ENCODE results near the gene TRPM4. TPM values are rescaled to one million over a fixed set of nuclear protein-coding genes. Genes with fewer than 3 reads are reported as not detected.

Gene TRPM4
- polyA plus RNA-seq, 1 experiment: 17.6 TPM

- no peak within 1 kb of the TSS for H3K4me3 ChIP-seq (ENCODE audit: low read depth, low read length)
- H3K36me3 ChIP-seq (ENCODE audit: control insufficient read depth, insufficient read depth, low read length): no peaks in the 10 kb centered on the region
- TF ChIP-seq CTCF (IDR thresholded peaks at IDR 0.05; ENCODE audit: insufficient read depth, low read depth, low read length): no peak
- no peak for DNase-seq (ENCODE audit: low read depth)
- ChIA-PET CTCF (interaction anchor here (0.9 to 1.9 kb wide), 5 partner anchors 9 to 57 kb away, joined by 3 to 5 read pairs (median 4); no protein-coding TSS in a partner anchor), POLR2A (no interaction called here)
- peaks cover 2% of the 10 kb centered on the region; the same call in 1 of the 2 replicates for H3K27me3 ChIP-seq (ENCODE audit: control insufficient read depth, insufficient read depth, low read length)
Observed at GRCh38 chr19:49155005-49155819, 2.4 kb upstream of the TRPM4 start, which contains the start of gene HRC. Gene HRC (minus strand): TSS chr19:49155396. CDS start chr19:49155237, 159 bp downstream.

- TF ChIP-seq CTCF (IDR thresholded peaks at IDR 0.05; ENCODE audit: insufficient read depth, low read depth, low read length): no peak
- H3K4me3 ChIP-seq (ENCODE audit: low read depth, low read length): no peak overlapping the region
- H3K27me3 ChIP-seq (ENCODE audit: control insufficient read depth, insufficient read depth, low read length): peaks cover 2% of the 10 kb centered on the region; the same call in 1 of the 2 replicates
- ChIA-PET CTCF (interaction anchor here (0.9 to 1.9 kb wide), 5 partner anchors 9 to 58 kb away, joined by 3 to 5 read pairs (median 4); no protein-coding TSS in a partner anchor), POLR2A (no interaction called here)
- H3K36me3 ChIP-seq (ENCODE audit: control insufficient read depth, insufficient read depth, low read length): no peaks in the 10 kb centered on the region
- DNase-seq (ENCODE audit: low read depth): no peak
Observed at GRCh38 chr19:49155820-49156346, 1.7 kb upstream of the TRPM4 start.

- ChIA-PET CTCF (interaction anchor here (1.5 to 2.5 kb wide), 2 partner anchors 38 to 63 kb away, joined by 4 to 7 read pairs; no protein-coding TSS in a partner anchor), POLR2A (interaction anchor here (0.6 to 0.7 kb wide), 2 partner anchors 10 to 33 kb away, joined by 3 read pairs; no protein-coding TSS in a partner anchor)
- DNase-seq (ENCODE audit: low read depth): no peak
- no peaks in the 10 kb centered on the region for H3K36me3 ChIP-seq (ENCODE audit: control insufficient read depth, insufficient read depth, low read length)
- no peaks in the 10 kb centered on the region for H3K27me3 ChIP-seq (ENCODE audit: control insufficient read depth, insufficient read depth, low read length)
- no peak overlapping the region for H3K4me3 ChIP-seq (ENCODE audit: low read depth, low read length)
- no peak for TF ChIP-seq CTCF (IDR thresholded peaks at IDR 0.05; ENCODE audit: insufficient read depth, low read depth, low read length)
Observed at GRCh38 chr19:49160450-49161189, 3.0 kb downstream of the TRPM4 start.

GRCh38 chr19:49161987-49162386 is 4.4 kb downstream of the TRPM4 start:
- Histone ChIP-seq H3K36me3 (ENCODE audit: control insufficient read depth, insufficient read depth, low read length) (peaks cover 2% of the 10 kb centered on the region; the same call in 1 of the 2 replicates), H3K4me3 (ENCODE audit: low read depth, low read length) (no peak overlapping the region), H3K27me3 (ENCODE audit: control insufficient read depth, insufficient read depth, low read length) (no peaks in the 10 kb centered on the region)
- POLR2A ChIA-PET: interaction anchor here (0.6 kb wide), 1 partner anchor 332 kb away, joined by 6 read pairs; no protein-coding TSS in a partner anchor
- CTCF ChIA-PET: interaction anchor here (1.2 kb wide), 1 partner anchor 37 kb away, joined by 3 read pairs; no protein-coding TSS in a partner anchor
- TF ChIP-seq CTCF (IDR thresholded peaks at IDR 0.05; ENCODE audit: insufficient read depth, low read depth, low read length): no peak
- no peak for DNase-seq (ENCODE audit: low read depth)

Data from BJ (cell line).